HG03095 (cell line): Measurements from ENCODE around the gene PHF8.

Source experiments
- ATAC-seq: cut with Tn5 transposase; IDR thresholded peaks from one replicate; pipeline ENCODE4 v1.9.1; 2021; ENCODE audit warnings: moderate library complexity; ENCODE audit not compliant: unreplicated experiment

PHF8 gene

GRCh38 chrX:54024350-54024749, 19.9 kb downstream of the PHF8 start:
- ATAC-seq: no peak

- ATAC-seq: no peak
Observed at GRCh38 chrX:54012830-54013500, 31.3 kb downstream of the PHF8 start.

GRCh38 chrX:54007682-54008081, 36.6 kb downstream of the PHF8 start:
- ATAC-seq: no peak

GRCh38 chrX:53997724-53998123, 46.5 kb downstream of the PHF8 start:
- ATAC-seq: no peak

GRCh38 chrX:53992589-53992988, 51.7 kb downstream of the PHF8 start:
- ATAC-seq: no peak

GRCh38 chrX:53990171-53990570, 54.1 kb downstream of the PHF8 start:
- ATAC-seq: no peak

- no peak for ATAC-seq
Observed at GRCh38 chrX:53984895-53985294, 59.4 kb downstream of the PHF8 start.

- no peak for ATAC-seq
Observed at GRCh38 chrX:53974529-53974928, 69.7 kb downstream of the PHF8 start.

GRCh38 chrX:53969540-53969939, 74.7 kb downstream of the PHF8 start:
- no peak for ATAC-seq

- no peak for ATAC-seq
Observed at GRCh38 chrX:53950130-53950733, 94.0 kb downstream of the PHF8 start.

- ATAC-seq: no peak
Observed at GRCh38 chrX:53940180-53940579, 104.1 kb downstream of the PHF8 start.

GRCh38 chrX:53939127-53939526, 105.1 kb downstream of the PHF8 start:
- ATAC-seq: no peak

- no peak for ATAC-seq
Observed at GRCh38 chrX:53930515-53931380, 113.5 kb downstream of the PHF8 start.

GRCh38 chrX:53926030-53926429, 118.2 kb downstream of the PHF8 start:
- no peak for ATAC-seq

- ATAC-seq: no peak
Observed at GRCh38 chrX:53918702-53919101, 125.6 kb downstream of the PHF8 start.

GRCh38 chrX:53900623-53901022, 143.7 kb downstream of the PHF8 start:
- ATAC-seq: no peak

GRCh38 chrX:53895270-53895669, 149.0 kb downstream of the PHF8 start:
- no peak for ATAC-seq
